IMR-90 (cell line): ENCODE results near the gene RBFOX1.

Experiments used
- MAZ ChIP-seq: IDR thresholded peaks from 2 replicates; pipeline ENCODE4 v1.6.1; 2012; ENCODE audit warnings: low read depth, mild to moderate bottlenecking, low read length, improper control_type of control experiment, moderate library complexity, borderline replicate concordance
- MXI1 ChIP-seq: IDR thresholded peaks from 2 replicates; pipeline ENCODE4 v1.6.1; 2012; ENCODE audit warnings: low read depth, mild to moderate bottlenecking, low read length, moderate library complexity, borderline replicate concordance
- NFE2L2 ChIP-seq: fragments of 150-350 bp; IDR thresholded peaks from 2 replicates; pipeline ENCODE4 v1.6.1; 2016; ENCODE audit warnings: low read depth, mild to moderate bottlenecking, low read length
- POLR2A ChIP-seq: IDR thresholded peaks from 2 replicates; pipeline ENCODE4 v1.6.1; 2012; ENCODE audit warnings: mild to moderate bottlenecking, low read depth, low read length
- RAD21 ChIP-seq: IDR thresholded peaks from 2 replicates; pipeline ENCODE4 v1.6.1; 2012; ENCODE audit warnings: low read length, improper control_type of control experiment
- RCOR1 ChIP-seq: IDR thresholded peaks from 2 replicates; pipeline ENCODE4 v1.6.1; 2012; ENCODE audit warnings: mild to moderate bottlenecking, low read length, improper control_type of control experiment; ENCODE audit not compliant: insufficient replicate concordance
- RFX5 ChIP-seq: IDR thresholded peaks from 2 replicates; pipeline ENCODE4 v1.8.0; 2012; ENCODE audit warnings: low read depth, mild to moderate bottlenecking, low read length, moderate library complexity
- TF ChIP-seq, protein P1 (sequence below): conservative IDR thresholded peaks from 2 replicates; pipeline ENCODE4 v1.5.1; 2012; ENCODE audit warnings: mild to moderate bottlenecking, low read depth, low read length, improper control_type of control experiment

DNA sequence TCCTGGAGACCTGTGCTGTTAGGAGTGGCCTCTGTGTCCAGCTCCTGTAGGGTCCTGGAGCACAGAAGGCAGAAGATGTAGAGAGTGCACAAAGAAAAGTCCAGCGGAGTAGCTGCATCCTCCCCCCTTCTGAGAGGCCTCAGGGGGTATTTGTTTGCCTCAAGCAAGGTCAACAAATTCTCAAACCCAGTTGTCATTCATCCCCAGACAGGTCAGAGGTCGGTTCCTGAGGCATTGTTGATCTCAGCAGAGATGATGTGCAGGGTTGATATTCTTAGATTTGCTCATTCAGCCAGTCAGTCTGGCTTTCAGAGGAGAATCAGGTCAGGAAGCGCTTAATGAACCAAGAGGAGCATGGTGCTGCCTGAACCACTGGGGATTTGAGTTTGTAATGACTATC lies 8.3 kb upstream of the RBFOX1 start:
- no peak for TF ChIP-seq POLR2A
- TF ChIP-seq, protein P1, sequence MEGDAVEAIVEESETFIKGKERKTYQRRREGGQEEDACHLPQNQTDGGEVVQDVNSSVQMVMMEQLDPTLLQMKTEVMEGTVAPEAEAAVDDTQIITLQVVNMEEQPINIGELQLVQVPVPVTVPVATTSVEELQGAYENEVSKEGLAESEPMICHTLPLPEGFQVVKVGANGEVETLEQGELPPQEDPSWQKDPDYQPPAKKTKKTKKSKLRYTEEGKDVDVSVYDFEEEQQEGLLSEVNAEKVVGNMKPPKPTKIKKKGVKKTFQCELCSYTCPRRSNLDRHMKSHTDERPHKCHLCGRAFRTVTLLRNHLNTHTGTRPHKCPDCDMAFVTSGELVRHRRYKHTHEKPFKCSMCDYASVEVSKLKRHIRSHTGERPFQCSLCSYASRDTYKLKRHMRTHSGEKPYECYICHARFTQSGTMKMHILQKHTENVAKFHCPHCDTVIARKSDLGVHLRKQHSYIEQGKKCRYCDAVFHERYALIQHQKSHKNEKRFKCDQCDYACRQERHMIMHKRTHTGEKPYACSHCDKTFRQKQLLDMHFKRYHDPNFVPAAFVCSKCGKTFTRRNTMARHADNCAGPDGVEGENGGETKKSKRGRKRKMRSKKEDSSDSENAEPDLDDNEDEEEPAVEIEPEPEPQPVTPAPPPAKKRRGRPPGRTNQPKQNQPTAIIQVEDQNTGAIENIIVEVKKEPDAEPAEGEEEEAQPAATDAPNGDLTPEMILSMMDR = no peak
- no peak for TF ChIP-seq MAZ
- TF ChIP-seq NFE2L2 = no peak
- TF ChIP-seq RCOR1 = no peak
- TF ChIP-seq RAD21 = no peak
- no peak for TF ChIP-seq RFX5
- TF ChIP-seq MXI1 = no peak
